ENCODE results near the gene PPFIBP2.
A peak's percentile ranks its signal among the peaks of the same experiment; 100 is the strongest.

- TF ChIP-seq CTCF (conservative IDR thresholded peaks at IDR 0.05) (0 out of 2 replicates have a peak, but pooled peaks have one; percentile 4), ZFX (IDR thresholded peaks at IDR 0.05) (no peak)
Observed at GRCh38 chr11:7538466-7539454, 25.0 kb downstream of the PPFIBP2 start.
